HG03457 (cell line): ENCODE data around the gene IRF4.

Experiments
- ATAC-seq: cut with Tn5 transposase; IDR thresholded peaks from one replicate; pipeline ENCODE4 v1.9.1; 2021; ENCODE audit warnings: moderate number of reproducible peaks; ENCODE audit not compliant: unreplicated experiment

IRF4 gene

GRCh38 chr6:353642-354614 lies 37.6 kb upstream of the IRF4 start:
- no peak for ATAC-seq

- ATAC-seq: no peak
Measured at GRCh38 chr6:354631-355280, 36.8 kb upstream of the IRF4 start.

- no peak for ATAC-seq
Measured at GRCh38 chr6:355373-356208, 36.0 kb upstream of the IRF4 start.

GRCh38 chr6:356828-357251 lies 34.7 kb upstream of the IRF4 start:
- peak; percentile 43 for ATAC-seq

GRCh38 chr6:357261-357790 lies 34.2 kb upstream of the IRF4 start:
- no peak for ATAC-seq

- ATAC-seq: no peak
Measured at GRCh38 chr6:357791-358341, 33.7 kb upstream of the IRF4 start.

- ATAC-seq: no peak
Measured at GRCh38 chr6:358432-358831, 33.1 kb upstream of the IRF4 start.

- ATAC-seq: no peak
Measured at GRCh38 chr6:358847-359246, 32.7 kb upstream of the IRF4 start.

GRCh38 chr6:359261-360035 lies 32.1 kb upstream of the IRF4 start:
- no peak for ATAC-seq

GRCh38 chr6:360349-360748 lies 31.2 kb upstream of the IRF4 start:
- no peak for ATAC-seq

GRCh38 chr6:360764-361373 lies 30.7 kb upstream of the IRF4 start:
- no peak for ATAC-seq

- ATAC-seq: no peak
Measured at GRCh38 chr6:361411-362132, 30.0 kb upstream of the IRF4 start.

- no peak for ATAC-seq
Measured at GRCh38 chr6:362231-362923, 29.2 kb upstream of the IRF4 start.

GRCh38 chr6:362924-363249 lies 28.7 kb upstream of the IRF4 start:
- no peak for ATAC-seq

GRCh38 chr6:363291-363690 lies 28.3 kb upstream of the IRF4 start:
- ATAC-seq: no peak

- no peak for ATAC-seq
Measured at GRCh38 chr6:363909-364308, 27.6 kb upstream of the IRF4 start.

- ATAC-seq: no peak
Measured at GRCh38 chr6:364609-365540, 26.7 kb upstream of the IRF4 start.
